ENCODE results near the gene NFAM1.

The NFAM1 gene

GRCh38 chr22:42379966-42380537, 52.2 kb downstream of the NFAM1 start:
- no peak for DNase-seq

GRCh38 chr22:42376711-42377554, 55.3 kb downstream of the NFAM1 start:
- DNase-seq, result no peak

DNA sequence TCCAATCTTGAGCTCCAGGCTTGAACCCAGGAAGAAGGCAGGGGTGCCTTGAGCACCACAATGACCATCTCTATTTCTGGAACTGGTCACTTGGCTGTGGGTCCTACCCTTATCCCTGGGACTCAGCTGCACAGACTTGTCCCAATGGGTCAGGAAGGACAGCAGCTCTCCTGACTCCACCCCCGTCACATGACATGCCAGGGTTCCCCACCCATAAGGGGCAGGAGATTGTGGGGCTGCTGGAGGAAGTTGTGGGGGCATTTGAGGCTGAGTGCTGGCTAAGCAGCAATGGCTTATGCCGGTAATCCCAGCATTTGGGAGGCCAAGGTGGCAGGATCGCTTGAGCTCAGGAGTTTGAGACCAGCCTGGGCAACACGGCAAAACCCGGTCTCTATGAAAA, 56.2 kb downstream of the NFAM1 start:
- DNase-seq, result no peak

DNA sequence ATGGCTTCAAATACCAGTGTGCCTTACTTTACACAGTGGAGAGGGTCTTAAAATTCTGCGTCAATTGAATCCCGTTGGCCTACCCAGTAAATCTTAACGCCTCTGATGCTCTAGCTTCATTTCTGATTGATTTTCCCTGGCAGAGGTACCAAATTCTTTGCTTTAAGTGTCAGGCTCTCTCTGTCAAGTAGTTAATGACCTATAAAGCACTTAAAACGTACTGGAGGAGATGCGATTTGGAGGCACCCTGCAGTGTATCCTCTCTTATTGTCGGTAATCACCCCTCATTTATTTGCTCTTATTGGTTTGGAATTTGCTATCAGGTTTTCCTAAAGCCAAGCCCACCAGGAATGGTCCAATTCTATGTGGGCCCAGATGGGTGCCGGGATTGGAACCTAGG, 59.2 kb downstream of the NFAM1 start:
- no peak for DNase-seq

DNA sequence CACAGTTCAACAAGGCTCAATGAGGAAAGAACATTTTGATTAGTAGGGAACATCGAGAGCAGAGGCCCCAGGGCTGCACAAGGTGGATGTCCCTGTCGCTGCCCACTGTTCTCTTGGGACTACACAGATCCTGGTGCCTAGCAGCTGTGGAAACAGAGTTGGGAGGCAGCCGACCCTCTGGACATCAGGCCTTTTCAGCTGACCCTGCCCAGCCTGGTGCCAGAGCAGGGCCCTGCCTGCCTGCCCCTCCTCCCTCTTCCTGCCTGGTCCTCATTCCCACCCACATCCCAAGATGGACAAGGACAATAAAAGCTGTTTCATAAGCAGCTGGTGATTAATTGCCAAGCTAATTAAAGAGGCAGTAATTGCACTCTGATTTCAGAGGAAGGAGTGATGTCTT, 60.7 kb downstream of the NFAM1 start:
- no peak for DNase-seq

DNA sequence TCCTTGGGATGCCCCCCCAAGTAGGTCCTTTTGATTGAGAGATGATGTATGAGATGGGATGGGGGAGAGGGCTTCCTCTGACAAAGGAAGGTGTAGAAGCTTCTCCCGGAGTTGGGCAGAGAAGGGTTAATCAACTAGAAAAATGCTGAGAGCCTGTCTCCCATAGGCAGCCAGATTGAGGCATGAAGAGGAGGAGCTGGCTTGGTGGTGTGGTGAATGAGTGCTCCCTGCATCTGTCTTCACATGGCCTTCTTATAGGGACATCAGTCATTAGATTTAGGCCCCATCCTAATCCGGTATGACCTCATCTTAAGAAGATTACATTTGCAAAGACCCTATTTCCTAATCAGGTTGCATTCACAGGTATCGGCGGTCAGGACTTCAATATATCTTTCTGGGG, 61.1 kb downstream of the NFAM1 start:
- no peak for DNase-seq

GRCh38 chr22:42369250-42370041, 62.8 kb downstream of the NFAM1 start:
- no peak for DNase-seq

- no peak for DNase-seq
These were observed 63.6 kb downstream of the NFAM1 start for GRCh38 chr22:42368379-42369249.

- no peak for DNase-seq
These were observed 64.2 kb downstream of the NFAM1 start for GRCh38 chr22:42367980-42368378.

DNA sequence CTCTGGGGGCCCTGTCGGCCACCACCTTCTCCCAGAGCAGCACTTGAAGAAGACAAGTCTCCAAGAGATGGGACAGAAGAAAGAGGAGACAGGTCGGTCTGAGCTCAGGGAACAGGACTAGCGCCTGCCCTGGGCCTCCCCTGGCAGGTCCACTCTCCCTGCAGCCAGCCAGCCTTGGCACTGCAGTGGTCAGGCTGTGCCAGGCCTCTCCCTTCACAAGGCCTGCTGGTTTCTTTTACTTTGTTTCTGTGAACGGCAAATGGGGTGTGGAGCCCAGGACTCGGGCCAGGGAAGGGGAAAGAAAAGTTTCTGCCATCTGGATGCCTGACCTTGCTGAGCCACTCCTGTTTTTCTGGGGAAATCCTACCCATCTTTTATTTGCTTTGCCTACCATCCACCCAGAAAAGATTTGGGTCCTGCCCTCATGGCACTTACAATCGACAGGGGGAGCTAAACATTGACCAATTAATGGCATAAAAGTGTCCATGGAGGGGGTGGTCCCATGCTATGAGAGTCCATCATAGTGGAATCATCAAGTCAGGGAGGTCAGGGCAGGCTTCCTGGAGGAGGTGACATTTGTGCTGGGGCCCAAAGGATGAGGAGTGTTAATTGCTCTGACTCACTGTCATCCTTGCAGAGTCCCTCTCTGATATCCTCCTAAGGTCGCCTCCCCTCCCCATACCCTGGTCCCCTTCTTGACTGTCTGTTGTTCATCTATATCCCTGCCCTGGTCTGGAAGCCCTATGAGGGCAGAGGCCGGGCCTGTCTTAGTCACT, 65.2 kb downstream of the NFAM1 start:
- no peak for DNase-seq

DNA sequence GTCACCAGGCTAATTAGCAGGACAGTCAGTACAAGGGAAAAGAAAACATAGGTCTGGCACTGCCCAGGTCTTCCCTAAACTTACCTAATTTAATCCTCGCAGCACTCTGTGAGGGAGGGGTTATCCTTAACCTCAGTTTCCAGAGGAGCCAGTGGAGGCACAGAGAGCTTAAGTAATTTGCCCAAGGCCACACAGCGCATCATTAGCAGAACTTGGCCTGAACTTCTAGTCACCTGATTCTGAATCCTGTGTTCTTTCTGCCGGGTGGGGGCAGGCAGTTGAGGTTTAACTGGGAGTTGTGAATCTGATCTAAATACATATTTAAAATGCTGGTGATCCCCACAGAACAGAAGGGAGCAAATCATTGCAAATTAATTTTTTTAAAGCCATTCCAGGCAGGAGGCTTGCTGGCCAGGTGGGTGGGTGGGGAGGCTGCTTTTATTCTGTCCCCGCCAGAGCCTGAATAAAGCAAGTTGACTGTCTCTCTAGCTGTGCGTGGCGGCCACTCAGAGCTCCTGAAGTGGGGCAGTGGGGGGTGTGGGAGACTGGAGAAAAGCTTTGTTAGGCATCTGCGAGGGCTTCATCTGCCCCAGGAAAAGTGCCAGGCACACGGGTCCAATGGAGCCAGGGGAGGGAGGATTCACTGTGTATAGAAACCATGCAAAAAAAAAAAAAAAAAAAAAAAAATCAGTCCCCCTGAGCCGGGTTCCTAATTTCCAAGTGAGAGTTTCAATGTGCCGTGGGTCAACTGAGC, 66.1 kb downstream of the NFAM1 start:
- DNase-seq, result no peak

DNA sequence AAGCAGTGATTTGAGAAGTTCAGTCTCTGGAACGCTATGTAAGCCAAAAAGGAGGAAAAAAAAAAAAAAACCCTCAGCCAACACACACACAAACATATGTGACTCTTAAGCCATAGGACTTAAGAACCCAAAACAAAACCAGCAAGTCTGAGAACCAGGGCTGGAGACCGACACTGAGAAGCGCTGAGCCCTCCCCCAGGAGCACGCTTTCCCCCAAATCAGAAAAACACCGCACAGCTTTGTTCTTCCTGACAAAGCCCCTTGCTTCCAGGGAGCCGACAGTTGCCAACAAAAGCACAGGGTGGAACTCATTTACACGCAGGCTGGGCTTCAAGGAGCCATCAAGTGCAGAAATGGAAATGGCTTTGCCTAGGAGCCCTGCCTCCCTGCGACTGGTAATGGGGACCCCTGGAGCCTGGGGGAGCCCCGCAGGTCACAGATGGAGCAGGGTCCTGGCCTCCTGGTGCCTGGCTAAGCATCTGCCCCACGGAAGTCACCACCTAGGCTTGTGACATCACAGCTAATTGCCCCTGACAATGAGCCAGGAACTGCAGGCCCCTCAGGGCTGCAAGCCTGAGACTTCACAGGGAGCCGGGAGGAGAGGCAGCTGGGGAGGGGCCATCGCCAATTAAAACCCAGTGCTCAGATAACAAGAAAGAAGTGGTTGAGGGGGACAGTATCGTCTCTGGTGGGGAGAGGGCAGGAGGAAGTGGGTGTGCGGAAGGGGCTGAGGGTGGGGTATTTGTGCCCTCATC, 66.9 kb downstream of the NFAM1 start:
- DNase-seq, result no peak

DNA sequence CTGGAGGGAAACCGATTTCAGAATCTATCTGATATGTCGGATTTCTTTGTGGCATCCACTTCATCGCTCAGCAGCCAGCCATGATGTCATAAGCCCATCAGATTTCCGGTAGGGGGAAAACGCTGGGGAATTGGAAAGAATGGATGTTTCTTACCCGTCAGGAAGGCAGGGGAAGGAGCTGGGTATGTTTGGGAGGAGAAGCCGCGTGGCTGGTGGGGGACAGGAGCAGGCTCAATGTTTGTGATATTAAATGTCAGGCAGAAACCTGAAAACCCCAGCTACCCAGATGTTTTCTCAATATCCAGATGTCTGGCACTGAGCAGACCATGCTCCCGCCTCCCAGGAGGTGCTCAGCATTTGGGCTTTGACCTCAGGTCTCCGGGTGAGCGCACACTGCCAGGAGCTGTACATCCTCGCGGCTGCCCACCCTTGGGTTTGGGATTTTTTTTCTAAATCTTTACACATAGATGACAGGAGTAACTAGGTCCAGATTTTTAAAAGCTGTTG, 67.5 kb downstream of the NFAM1 start:
- no peak for DNase-seq

DNA sequence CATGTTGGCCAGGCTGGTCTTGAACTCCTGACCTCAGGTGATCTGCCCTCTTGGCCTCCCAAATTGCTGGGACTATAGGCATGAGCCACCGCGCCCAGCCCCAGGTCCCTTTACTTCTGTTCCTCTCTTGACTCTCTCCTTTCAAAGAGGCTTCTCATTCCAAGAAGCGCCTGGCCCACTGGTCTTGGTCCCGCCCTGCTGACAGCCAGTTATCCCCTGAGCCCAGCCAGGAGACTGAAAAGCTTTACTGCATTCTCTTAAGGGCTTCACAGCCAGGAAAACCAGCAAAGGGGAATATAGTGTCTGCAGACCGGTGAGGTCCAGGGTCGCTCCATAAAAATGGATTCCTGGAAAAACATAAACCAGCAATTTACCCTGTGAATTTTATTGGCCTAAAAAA, 68.3 kb downstream of the NFAM1 start:
- no peak for DNase-seq

- no peak for DNase-seq
These were observed 70.7 kb downstream of the NFAM1 start for GRCh38 chr22:42361523-42361922.

DNA sequence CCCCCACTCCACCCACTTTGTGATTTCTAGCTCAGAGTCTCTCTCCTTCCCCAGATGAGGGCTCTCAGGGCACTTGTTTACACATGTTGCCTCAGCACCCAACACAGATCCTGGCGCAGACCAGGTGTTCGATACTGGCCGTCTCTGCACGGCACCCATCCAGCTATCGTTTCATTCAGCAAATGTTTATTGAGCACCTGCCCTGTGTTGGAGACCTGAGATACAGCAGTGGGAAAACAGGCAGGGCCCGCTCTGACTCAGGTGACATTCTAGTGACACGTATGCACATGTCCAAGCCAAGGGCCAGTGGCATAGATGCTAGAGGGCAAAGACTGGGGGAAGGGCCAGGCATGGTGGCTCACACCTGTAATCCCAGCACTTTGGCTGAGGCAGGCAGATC, 71.9 kb downstream of the NFAM1 start:
- no peak for DNase-seq

GRCh38 chr22:42358643-42359558, 73.3 kb downstream of the NFAM1 start:
- no peak for DNase-seq

DNA sequence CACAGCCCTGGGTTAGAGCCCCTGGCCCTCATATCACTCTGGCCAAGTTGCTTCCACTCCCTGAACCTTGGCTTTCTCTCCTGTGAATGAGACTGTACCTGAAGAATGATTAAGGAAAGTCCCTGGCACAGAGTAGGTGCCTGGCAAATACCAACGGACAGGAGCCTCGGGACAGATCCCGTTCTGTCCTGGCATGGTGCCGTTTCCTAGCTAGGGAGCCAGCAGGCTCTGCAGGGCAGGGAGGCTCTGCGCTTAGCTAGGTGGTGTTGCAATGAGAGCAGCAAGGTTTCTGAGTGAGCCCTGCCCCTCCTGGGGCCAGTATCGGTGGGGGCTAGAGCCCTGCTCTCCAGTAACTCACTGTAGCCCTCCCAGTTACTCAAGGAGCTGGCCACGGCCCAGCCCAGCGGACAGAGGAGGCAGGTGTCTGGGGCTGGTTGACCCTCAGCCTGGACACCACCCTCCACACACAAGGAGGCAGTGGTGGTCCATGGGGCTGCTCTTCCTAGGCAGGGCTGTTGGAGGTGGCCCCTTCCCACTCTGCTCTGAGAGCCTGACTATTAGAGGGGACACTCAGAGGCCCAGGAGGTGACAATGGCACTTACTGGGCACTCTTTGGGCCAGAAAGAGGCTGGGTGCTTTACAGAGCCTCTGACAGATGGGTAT, 74.4 kb downstream of the NFAM1 start:
- no peak for DNase-seq

- DNase-seq, result no peak
These were observed 75.0 kb downstream of the NFAM1 start for GRCh38 chr22:42357221-42357620.
